Gastroesophageal sphincter (tissue), 3 donors: ENCODE measurements around the gene FABP7.

Source experiments
- CTCF ChIP-seq, 4 experiments: fragments of 200-600 bp in 2 of 4; fragments of 450-650 bp in 2 of 4; sonication (generic) in 1 of 4; IDR thresholded peaks; one replicate each; pipeline ENCODE4 v1.5.1; 2017 to 2019; ENCODE audit warnings: antibody characterized with exemption in 4 of 4, mild to moderate bottlenecking in 2 of 4, moderate library complexity in 2 of 4
- EP300 ChIP-seq: sonication (generic); formaldehyde crosslinking; IDR thresholded peaks from one replicate; pipeline ENCODE4 v1.6.1; 2017; ENCODE audit warnings: antibody characterized with exemption, mild to moderate bottlenecking
- POLR2A ChIP-seq, 2 donors: fragments of 450-650 bp; IDR thresholded peaks; one replicate each; pipeline ENCODE4 v1.6.1; 2017; ENCODE audit warnings: antibody characterized with exemption in 2 of 2, mild to moderate bottlenecking in 2 of 2, moderate library complexity in 1 of 2
- POLR2AphosphoS5 ChIP-seq: sonication (generic); formaldehyde crosslinking; IDR thresholded peaks from one replicate; pipeline ENCODE4 v1.6.1; 2017; ENCODE audit warnings: antibody characterized with exemption

GRCh38 chr6:122733259-122733658 is 46.3 kb upstream of the FABP7 start:
- TF ChIP-seq CTCF (IDR thresholded peaks at IDR 0.05): no peak
- TF ChIP-seq POLR2AphosphoS5: no peak
- no peak for TF ChIP-seq POLR2A (IDR thresholded peaks at IDR 0.05)
- no peak for TF ChIP-seq EP300
